Immature natural killer cell (primary cell): ENCODE measurements around the gene CLCF1. TPM values are rescaled to one million over a fixed set of nuclear protein-coding genes. Genes with fewer than 3 reads are reported as not detected.
"Not testable (repeated sequence)": the region's sequence is repeated elsewhere in the genome, so short reads cannot be mapped to it uniquely, and the experiment has no call there.

Experiments
- DNase-seq, 3 donors: peaks; one replicate each; pipeline ENCODE4 v3.0.0; 2022; ENCODE audit warnings: mixed read lengths in 1 of 3
- H3K27ac Mint-ChIP-seq, 6 donors: one replicate each; pipeline ENCODE4 v1.8.0; 2020; ENCODE audit warnings: mixed read lengths in 6 of 6, mild to moderate bottlenecking in 5 of 6, inconsistent platforms in 4 of 6, moderate library complexity in 3 of 6
- H3K27me3 Mint-ChIP-seq, 3 donors: one replicate each; pipeline ENCODE4 v1.8.0; 2020 to 2021; ENCODE audit warnings: low read depth in 3 of 3, mild to moderate bottlenecking in 3 of 3, mixed read lengths in 3 of 3, moderate library complexity in 3 of 3, inconsistent platforms in 1 of 3
- H3K36me3 Mint-ChIP-seq, 3 donors: one replicate each; pipeline ENCODE4 v1.8.0; 2020; ENCODE audit warnings: mixed read lengths in 3 of 3, inconsistent platforms in 2 of 3, mild to moderate bottlenecking in 2 of 3
- H3K4me1 Mint-ChIP-seq, 2 donors: one replicate each; pipeline ENCODE4 v1.8.0; 2020; ENCODE audit warnings: inconsistent platforms in 2 of 2, mild to moderate bottlenecking in 2 of 2, mixed read lengths in 2 of 2, moderate library complexity in 1 of 2
- H3K4me3 Mint-ChIP-seq, 5 donors: one replicate each; pipeline ENCODE4 v1.8.0; 2020; ENCODE audit warnings: mild to moderate bottlenecking in 5 of 5, mixed read lengths in 5 of 5, inconsistent platforms in 3 of 5, moderate library complexity in 3 of 5
- H3K9me3 Mint-ChIP-seq, 6 donors: one replicate each; pipeline ENCODE4 v1.8.0; 2020; ENCODE audit warnings: mild to moderate bottlenecking in 6 of 6, mixed read lengths in 6 of 6, inconsistent platforms in 4 of 6, moderate library complexity in 3 of 6
- polyA plus RNA-seq, 3 donors: library from polyadenylated mRNA; unstranded; fragments of 300-500 nt; fragmentation: Illumina TruSeq; gene quantifications; one replicate each; pipeline ENCODE4 v1.2.3, GENCODE V29; 2021

The CLCF1 gene
- polyA plus RNA-seq, 3 donors from 2014 or later: 0.34 to 2.2 TPM; not detected in 1

GRCh38 chr11:67321313-67321871 is 52.0 kb downstream of the CLCF1 start:
- peaks cover 8 to 14% (median 9%) of the 10 kb centered on the region in 3 donors for H3K27me3 Mint-ChIP-seq
- H3K4me1 Mint-ChIP-seq: peaks cover 10 to 18% of the 10 kb centered on the region in 2 donors
- no peak overlapping the region for H3K27ac Mint-ChIP-seq
- no peaks in the 10 kb centered on the region for H3K36me3 Mint-ChIP-seq
- no peak overlapping the region for H3K4me3 Mint-ChIP-seq
- peaks cover 0 to 3% (median 0%) of the 10 kb centered on the region in 6 donors for H3K9me3 Mint-ChIP-seq
- DNase-seq: no peak

GRCh38 chr11:67320691-67321090 is 52.7 kb downstream of the CLCF1 start:
- no peak for DNase-seq
- H3K4me3 Mint-ChIP-seq: no peak overlapping the region
- H3K27ac Mint-ChIP-seq: no peak overlapping the region
- no peaks in the 10 kb centered on the region for H3K36me3 Mint-ChIP-seq
- H3K4me1 Mint-ChIP-seq: peaks cover 10 to 18% of the 10 kb centered on the region in 2 donors
- H3K9me3 Mint-ChIP-seq: peaks cover 0 to 3% (median 0%) of the 10 kb centered on the region in 6 donors
- peaks cover 8 to 14% (median 9%) of the 10 kb centered on the region in 3 donors for H3K27me3 Mint-ChIP-seq

GRCh38 chr11:67320011-67320410 is 53.4 kb downstream of the CLCF1 start:
- no peak overlapping the region for H3K4me3 Mint-ChIP-seq
- peaks cover 0 to 3% (median 0%) of the 10 kb centered on the region in 6 donors for H3K9me3 Mint-ChIP-seq
- no peaks in the 10 kb centered on the region for H3K36me3 Mint-ChIP-seq
- H3K27ac Mint-ChIP-seq: no peak overlapping the region
- H3K4me1 Mint-ChIP-seq: peaks cover 10 to 18% of the 10 kb centered on the region in 2 donors
- no peak for DNase-seq
- peaks cover 8 to 14% (median 8%) of the 10 kb centered on the region in 3 donors for H3K27me3 Mint-ChIP-seq

GRCh38 chr11:67318876-67319275 is 54.5 kb downstream of the CLCF1 start:
- Mint-ChIP-seq H3K4me1 (peaks cover 10 to 18% of the 10 kb centered on the region in 2 donors), H3K27me3 (peaks cover 8 to 17% (median 9%) of the 10 kb centered on the region in 3 donors), H3K27ac (peak overlapping the region in 2 of 6 donors; percentile 36 to 71), H3K4me3 (peak overlapping the region in 4 of 5 donors; percentile 60 to 91 (median 66))
- not testable (repeated sequence) for H3K36me3 Mint-ChIP-seq, DNase-seq, H3K9me3 Mint-ChIP-seq

GRCh38 chr11:67317888-67318555 is 55.4 kb downstream of the CLCF1 start:
- H3K9me3 Mint-ChIP-seq: peaks cover 0 to 3% (median 0%) of the 10 kb centered on the region in 6 donors
- H3K4me3 Mint-ChIP-seq: peak overlapping the region; percentile 91 to 99 (median 96)
- H3K27me3 Mint-ChIP-seq: peaks cover 8 to 17% (median 9%) of the 10 kb centered on the region in 3 donors
- H3K4me1 Mint-ChIP-seq: peaks cover 13 to 23% of the 10 kb centered on the region in 2 donors
- no peaks in the 10 kb centered on the region for H3K36me3 Mint-ChIP-seq
- DNase-seq: no peak
- H3K27ac Mint-ChIP-seq: peak overlapping the region; percentile 85 to 98 (median 94)

GRCh38 chr11:67317205-67317887 is 56.1 kb downstream of the CLCF1 start:
- Mint-ChIP-seq H3K9me3 (peaks cover 0 to 3% (median 0%) of the 10 kb centered on the region in 6 donors), H3K27me3 (peaks cover 8 to 17% (median 9%) of the 10 kb centered on the region in 3 donors), H3K36me3 (no peaks in the 10 kb centered on the region), H3K4me1 (peaks cover 18 to 29% of the 10 kb centered on the region in 2 donors), H3K27ac (peak overlapping the region; percentile 85 to 98 (median 94)), H3K4me3 (peak overlapping the region; percentile 91 to 99 (median 96))
- peak; percentile 98 to 99 (median 98) for DNase-seq

GRCh38 chr11:67316882-67317204 is 56.6 kb downstream of the CLCF1 start:
- peaks cover 8 to 17% (median 9%) of the 10 kb centered on the region in 3 donors for H3K27me3 Mint-ChIP-seq
- H3K4me3 Mint-ChIP-seq: peak overlapping the region; percentile 91 to 99 (median 96)
- H3K36me3 Mint-ChIP-seq: no peaks in the 10 kb centered on the region
- peak overlapping the region; percentile 19 to 97 (median 88) for H3K27ac Mint-ChIP-seq
- peaks cover 0 to 3% (median 0%) of the 10 kb centered on the region in 6 donors for H3K9me3 Mint-ChIP-seq
- H3K4me1 Mint-ChIP-seq: peaks cover 19 to 31% of the 10 kb centered on the region in 2 donors
- DNase-seq: no peak

- peaks cover 0 to 3% (median 0%) of the 10 kb centered on the region in 6 donors for H3K9me3 Mint-ChIP-seq
- H3K27me3 Mint-ChIP-seq: peaks cover 8 to 17% (median 9%) of the 10 kb centered on the region in 3 donors
- H3K4me1 Mint-ChIP-seq: peaks cover 21 to 31% of the 10 kb centered on the region in 2 donors
- peak overlapping the region in 2 of 6 donors; percentile 34 to 72 for H3K27ac Mint-ChIP-seq
- no peak for DNase-seq
- peak overlapping the region; percentile 21 to 55 (median 44) for H3K4me3 Mint-ChIP-seq
- no peaks in the 10 kb centered on the region for H3K36me3 Mint-ChIP-seq
These were observed 58.0 kb downstream of the CLCF1 start for GRCh38 chr11:67315325-67315909.

GRCh38 chr11:67314218-67314617 is 59.2 kb downstream of the CLCF1 start:
- Mint-ChIP-seq H3K9me3 (peaks cover 0 to 3% (median 0%) of the 10 kb centered on the region in 6 donors), H3K4me1 (peaks cover 21 to 31% of the 10 kb centered on the region in 2 donors), H3K36me3 (no peaks in the 10 kb centered on the region), H3K27me3 (peaks cover 8 to 13% (median 9%) of the 10 kb centered on the region in 3 donors), H3K4me3 (no peak overlapping the region), H3K27ac (peak overlapping the region in 1 of 6 donors; percentile 49)
- DNase-seq: no peak

Other genes with a start within 250 kb of the CLCF1 start
- 10 to 100 TPM; 15.2 to 25.9 (median 22.9) TPM for gene GRK2, start 107.1 kb downstream of the CLCF1 start, polyA plus RNA-seq
- 10 to 100 TPM; 12.4 to 26.7 (median 14.2) TPM for gene ANKRD13D, start 84.3 kb downstream of the CLCF1 start, polyA plus RNA-seq
- 1 to 10 TPM; 1.1 to 4.8 (median 2.3) TPM for gene SSH3, start 70.1 kb downstream of the CLCF1 start, polyA plus RNA-seq
- 100 to 1,000 TPM in 2 of 3 donors, 10 to 100 TPM in 1; 86.1 to 131 (median 118) TPM for gene POLD4, start 20.1 kb downstream of the CLCF1 start, polyA plus RNA-seq
- 10 to 100 TPM; 10.2 to 12.8 (median 11.6) TPM for gene RAD9A, start 18.4 kb upstream of the CLCF1 start, polyA plus RNA-seq
- 1,000 to 10,000 TPM in 1 of 3 donors, 100 to 1,000 TPM in 2; 830 to 1,276 (median 950) TPM for gene PPP1CA, start 28.3 kb upstream of the CLCF1 start, polyA plus RNA-seq
- 100 to 1,000 TPM; 396 to 531 (median 451) TPM for gene TBC1D10C, start 30.5 kb upstream of the CLCF1 start, polyA plus RNA-seq
- gene CARNS1, start 42.1 kb upstream of the CLCF1 start, polyA plus RNA-seq: 1 to 10 TPM; 1.9 to 3.4 (median 2.7) TPM
- gene RPS6KB2, start 54.9 kb upstream of the CLCF1 start, polyA plus RNA-seq: 10 to 100 TPM; 71.5 to 96.5 (median 74.9) TPM
- gene PTPRCAP, start 64.1 kb upstream of the CLCF1 start, polyA plus RNA-seq: 1,000 to 10,000 TPM; 1,315 to 1,354 (median 1,351) TPM
- gene CORO1B, start 69.9 kb upstream of the CLCF1 start, polyA plus RNA-seq: 10 to 100 TPM in 1 of 3 donors, 1 to 10 TPM in 2; 7.1 to 10.3 (median 9.2) TPM
- 1 to 10 TPM in 1 of 3 donors, under 1 TPM in 1, not detected in 1; 0.23 to 2.5 TPM for gene GPR152, start 79.1 kb upstream of the CLCF1 start, polyA plus RNA-seq
- gene CABP4, start 81.8 kb upstream of the CLCF1 start, polyA plus RNA-seq: 1 to 10 TPM in 1 of 3 donors, not detected in 2; 1.6 TPM
- gene TMEM134, start 95.7 kb upstream of the CLCF1 start, polyA plus RNA-seq: 100 to 1,000 TPM; 154 to 255 (median 189) TPM
- 100 to 1,000 TPM; 130 to 163 (median 157) TPM for gene AIP, start 109.4 kb upstream of the CLCF1 start, polyA plus RNA-seq
- gene PITPNM1, start 131.8 kb upstream of the CLCF1 start, polyA plus RNA-seq: 10 to 100 TPM in 2 of 3 donors, 1 to 10 TPM in 1; 3.6 to 29.2 (median 10.2) TPM
- 100 to 1,000 TPM; 190 to 301 (median 226) TPM for gene CDK2AP2, start 134.6 kb upstream of the CLCF1 start, polyA plus RNA-seq
- not detected for gene CABP2, start 149.8 kb upstream of the CLCF1 start, polyA plus RNA-seq
- gene GSTP1, start 210.2 kb upstream of the CLCF1 start, polyA plus RNA-seq: 1,000 to 10,000 TPM in 1 of 3 donors, 100 to 1,000 TPM in 2; 898 to 1,247 (median 930) TPM
- gene NDUFV1, start 233.3 kb upstream of the CLCF1 start, polyA plus RNA-seq: 100 to 1,000 TPM; 173 to 261 (median 195) TPM